HepG2 (cell line): ENCODE measurements around the gene SLCO3A1. TPM values are rescaled to one million over a fixed set of nuclear protein-coding genes. Genes with fewer than 3 reads are reported as not detected.

Experiments
- ATAC-seq: fragments of 200-7000 bp; cut with Tn5 transposase; 3 replicates; pipeline ENCODE4 v1.9.1; 2020; ENCODE audit warnings: mild to moderate bottlenecking, moderate library complexity
- BruUV-seq: library from RNA; stranded (reverse); fragments of 400-500 nt; replicated peaks from 2 replicates; lab custom pipeline; 2021; lab: Mats Ljungman, UMichigan
- CTCF ChIA-PET: fragments of 300-600 bp; formaldehyde crosslinking; extraction: SDS; loops from one replicate; lab custom pipeline; 2021; ENCODE audit warnings: low total read pairs, inconsistent platforms, low intra/inter-chr PET ratio; lab: Yijun Ruan, JAX
- POLR2A ChIA-PET: fragments of 350-600 bp; sonication (Branson Sonifier 250); formaldehyde crosslinking; loops from one replicate; lab custom pipeline; 2020; ENCODE audit warnings: antibody characterized with exemption, inconsistent platforms; lab: Yijun Ruan, JAX
- DNase-seq: peaks from one replicate; pipeline ENCODE4 v3.0.0-alpha.2; 2015; ENCODE audit warnings: low spot score
- FAIRE-seq: peaks from 3 replicates; lab custom pipeline; 2011; peaks lifted over from hg19 to GRCh38; lab: Jason Lieb, UNC
- H2AFZ ChIP-seq: one replicate; pipeline ENCODE4 v1.6.1; 2011; ENCODE audit warnings: low read length, inconsistent platforms
- H3K27ac ChIP-seq: fragments of 300-600 bp; 3 replicates; pipeline ENCODE4 v1.8.0; 2011; ENCODE audit warnings: mixed run types, mild to moderate bottlenecking, mixed read lengths, low read length, inconsistent platforms; ENCODE audit not compliant: insufficient read depth; ENCODE audit errors: extremely low read length
- H3K27me3 ChIP-seq, 2 experiments: fragments of 200-600 bp in 1 of 2; 2 replicates in 1 of 2; 3 replicates in 1 of 2; pipeline versions ENCODE4 v1.6.0 to v1.8.0; 2011; ENCODE audit warnings: low read length in 2 of 2, mild to moderate bottlenecking in 2 of 2, moderate library complexity in 2 of 2, inconsistent platforms in 1 of 2; ENCODE audit not compliant: insufficient read depth in 2 of 2, control insufficient read depth in 1 of 2
- H3K36me3 ChIP-seq, 2 experiments: fragments of 200-600 bp in 1 of 2; replicated peaks in 1 of 2; 2 replicates in 1 of 2; 3 replicates in 1 of 2; pipeline versions ENCODE4 v1.5.1 to v1.8.0; 2011; ENCODE audit warnings: low read length in 2 of 2, inconsistent platforms in 1 of 2; ENCODE audit not compliant: insufficient read depth in 2 of 2, control insufficient read depth in 1 of 2
- H3K4me1 ChIP-seq: 2 replicates; pipeline ENCODE4 v1.5.1; 2012; ENCODE audit warnings: low read length, inconsistent platforms; ENCODE audit not compliant: insufficient read depth
- H3K4me2 ChIP-seq: 2 replicates; pipeline ENCODE4 v1.6.0; 2011; ENCODE audit warnings: low read depth, low read length, inconsistent platforms
- H3K4me3 ChIP-seq, 3 experiments: fragments of 200-600 bp in 1 of 3; sonication (generic), shearing (Covaris generic) in 1 of 3; replicated peaks in 1 of 3; 2 replicates each; pipeline ENCODE4 v1.5.1; 2011 to 2016; ENCODE audit warnings: low read length in 3 of 3, inconsistent platforms in 2 of 3, low read depth in 2 of 3, mild to moderate bottlenecking in 2 of 3, control low read depth in 1 of 3, mixed read lengths in 1 of 3; ENCODE audit not compliant: insufficient read depth in 1 of 3
- H3K79me2 ChIP-seq: one replicate; pipeline ENCODE4 v1.6.1; 2011; ENCODE audit warnings: low read length, inconsistent platforms; ENCODE audit not compliant: insufficient read depth
- H3K9ac ChIP-seq: 2 replicates; pipeline ENCODE4 v1.6.0; 2011; ENCODE audit warnings: mild to moderate bottlenecking, low read depth, low read length, inconsistent platforms; ENCODE audit not compliant: insufficient read depth
- H3K9me3 ChIP-seq: 2 replicates; pipeline ENCODE4 v1.5.1; 2012; ENCODE audit warnings: mild to moderate bottlenecking, low read length
- H4K20me1 ChIP-seq: 2 replicates; pipeline ENCODE4 v1.6.0; 2011; ENCODE audit warnings: inconsistent platforms, mild to moderate bottlenecking, low read length, moderate library complexity; ENCODE audit not compliant: insufficient read depth
- ATAD3A ChIP-seq: sonication (generic); formaldehyde crosslinking; IDR thresholded peaks from 2 replicates; pipeline ENCODE4 v1.4.0; 2020; ENCODE audit warnings: missing genetic modification reagents
- BORCS8-MEF2B ChIP-seq: sonication (generic); formaldehyde crosslinking; IDR thresholded peaks from 2 replicates; pipeline ENCODE4 v1.8.0; 2022; ENCODE audit warnings: mild to moderate bottlenecking, missing genetic modification reagents
- ELF1 ChIP-seq: sonication (generic); formaldehyde crosslinking; IDR thresholded peaks from 2 replicates; pipeline ENCODE4 v1.4.0; 2020; ENCODE audit warnings: missing genetic modification reagents
- KDM4B ChIP-seq: sonication (generic); formaldehyde crosslinking; IDR thresholded peaks from 2 replicates; pipeline ENCODE4 v1.4.0; 2020; ENCODE audit warnings: missing genetic modification reagents
- NCOA5 ChIP-seq: sonication (generic); formaldehyde crosslinking; IDR thresholded peaks from 2 replicates; pipeline ENCODE4 v1.4.0; 2020; ENCODE audit warnings: missing genetic modification reagents
- NFIC ChIP-seq: IDR thresholded peaks from 2 replicates; pipeline ENCODE4 v1.6.1; 2012; ENCODE audit warnings: mild to moderate bottlenecking, low read length, inconsistent platforms
- NR2F1 ChIP-seq, 2 experiments: fragments of 450-650 bp in 1 of 2; formaldehyde crosslinking in 1 of 2; IDR thresholded peaks; 2 replicates each; pipeline versions ENCODE4 v1.5.0 to v1.6.1; 2016 to 2020; ENCODE audit warnings: mild to moderate bottlenecking in 1 of 2, missing compliant biosample characterization in 1 of 2, missing genetic modification reagents in 1 of 2, moderate library complexity in 1 of 2
- NRL ChIP-seq: sonication (generic); formaldehyde crosslinking; IDR thresholded peaks from 2 replicates; pipeline ENCODE4 v1.5.0; 2020; ENCODE audit warnings: missing genetic modification reagents, mild to moderate bottlenecking, moderate library complexity, borderline replicate concordance
- ZNF577 ChIP-seq: sonication (generic); formaldehyde crosslinking; IDR thresholded peaks from 2 replicates; pipeline ENCODE4 v1.4.0; 2020; ENCODE audit warnings: mild to moderate bottlenecking, low read depth, missing genetic modification reagents, borderline replicate concordance
- ZNF768 ChIP-seq: sonication (generic); formaldehyde crosslinking; IDR thresholded peaks from 2 replicates; pipeline ENCODE4 v1.4.0; 2020; ENCODE audit warnings: missing genetic modification reagents
- WGBS: methylation state at CpG from one replicate; pipeline ENCODE4 v1.1.6; 2017; ENCODE audit warnings: low lambda C conversion rate; 5-methylcytosine and 5-hydroxymethylcytosine counted together
- in situ Hi-C: cut with HindIII; loops from 2 replicates; pipeline ENCODE4 v1.10.0; 2017; ENCODE audit warnings: low pct_unique_long_range_greater_than_20kb; ENCODE audit not compliant: extremely low pct_ligation_motif_present
- intact Hi-C: fragments of 100-400 bp; cut with micrococcal nuclease; formaldehyde crosslinking; loops from one replicate; pipeline ENCODE4 v1.10.0; 2022; ENCODE audit not compliant: unreplicated experiment
- polyA plus RNA-seq, 8 experiments: library from polyadenylated mRNA; depleted of rRNA in 3 of 8; stranded (reverse) in 7 of 8; unstranded in 1 of 8; fragments of >200 nt; fragmentation: Illumina TruSeq in 4 of 8; extraction: Trizol in 4 of 8; gene quantifications; 2 replicates each; pipeline versions ENCODE4 v1.2.1 to v1.2.3, GENCODE V29; 2011 to 2016; ENCODE audit warnings: low read depth in 4 of 8, missing spikeins in 1 of 8, mixed read lengths in 1 of 8; ENCODE audit not compliant: insufficient read depth in 1 of 8
- total RNA-seq, 5 experiments: library from RNA; depleted of rRNA; stranded (reverse); fragments of >200 nt; fragmentation: Illumina TruSeq; extraction: Trizol; gene quantifications; 2 replicates each; pipeline ENCODE4 v1.2.3, GENCODE V29; 2016; ENCODE audit warnings: low read depth in 1 of 5
- TF ChIP-seq, protein P1 (sequence below): sonication (generic); formaldehyde crosslinking; IDR thresholded peaks from 2 replicates; pipeline ENCODE4 v1.5.1; 2020; ENCODE audit warnings: missing genetic modification reagents, mild to moderate bottlenecking, borderline replicate concordance
- TF ChIP-seq, protein P2 (sequence below), 2 experiments: sonication (generic) in 1 of 2; formaldehyde crosslinking in 1 of 2; IDR thresholded peaks; 2 replicates each; pipeline versions ENCODE4 v1.6.1 to v1.9.0; 2014 to 2022; ENCODE audit warnings: antibody characterized with exemption in 1 of 2, borderline replicate concordance in 1 of 2, inconsistent platforms in 1 of 2, low read depth in 1 of 2, missing genetic modification reagents in 1 of 2
- TF ChIP-seq, protein P3 (sequence below): sonication (generic); formaldehyde crosslinking; IDR thresholded peaks from 2 replicates; pipeline ENCODE4 v1.4.0; 2020; ENCODE audit warnings: mild to moderate bottlenecking, missing genetic modification reagents

The SLCO3A1 gene
- total and polyA plus RNA-seq, 2 of the 13 experiments (the other 11 are each of a cell fraction or from before 2014, with no cell fraction given), result 0.02 TPM; not detected in 1

DNA sequence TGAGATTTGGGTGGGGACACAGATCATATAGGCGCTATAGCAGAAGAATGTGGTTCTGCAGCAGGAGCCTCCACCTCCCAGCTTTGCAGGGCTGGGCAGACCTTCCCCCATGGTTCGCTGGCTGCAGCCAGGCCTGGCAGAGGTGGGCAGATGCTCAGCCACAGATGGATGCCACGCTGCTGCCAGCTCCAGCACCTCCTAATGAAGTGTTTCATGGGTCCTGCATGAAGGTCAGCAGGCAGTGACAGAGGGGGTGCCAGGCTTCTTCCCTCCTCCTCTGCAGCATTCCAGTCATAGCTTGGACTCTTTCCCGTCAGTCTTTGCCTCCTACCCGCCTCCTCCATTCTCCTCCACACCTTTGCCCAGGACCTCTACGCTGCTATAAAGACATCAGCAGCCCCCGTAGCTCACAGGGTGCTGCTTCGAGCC lies 85.9 kb downstream of the SLCO3A1 start:
- Histone ChIP-seq H3K79me2 (no peaks in the 10 kb centered on the region), H3K27ac (no peak overlapping the region), H2AFZ (no peak overlapping the region), H3K9ac (no peak overlapping the region), H3K4me1 (no peaks in the 10 kb centered on the region), H3K27me3 (peaks cover 0 to 1% of the 10 kb centered on the region in 2 experiments; a peak in 1 of 5 replicates), H3K36me3 (no peaks in the 10 kb centered on the region), H4K20me1 (no peaks in the 10 kb centered on the region), H3K9me3 (no peaks in the 10 kb centered on the region), H3K4me3 (no peak overlapping the region), H3K4me2 (no peak overlapping the region)
- FAIRE-seq, result no peak
- in situ Hi-C loops (no loop called here), intact Hi-C loops (no loop called here)
- DNase-seq, result no peak
- BruUV-seq, result no TSS peak
- CTCF ChIA-PET, result no interaction called here
- 20% methylated on average over 8 of the region's 8 CpGs for WGBS
- ATAC-seq, result no peak
- POLR2A ChIA-PET, result no interaction called here
- TF ChIP-seq BORCS8-MEF2B (no peak), KDM4B (CRISPR knock-in tag) (no peak), NFIC (no peak), ELF1 (CRISPR knock-in tag) (no peak), ZNF577 (CRISPR knock-in tag) (no peak), ZNF768 (CRISPR knock-in tag) (no peak), NR2F1 (CRISPR knock-in tag; IDR thresholded peaks at IDR 0.05) (no peak), NCOA5 (CRISPR knock-in tag) (no peak), NRL (CRISPR knock-in tag) (no peak), ATAD3A (CRISPR knock-in tag) (no peak)
- TF ChIP-seq, protein P1, sequence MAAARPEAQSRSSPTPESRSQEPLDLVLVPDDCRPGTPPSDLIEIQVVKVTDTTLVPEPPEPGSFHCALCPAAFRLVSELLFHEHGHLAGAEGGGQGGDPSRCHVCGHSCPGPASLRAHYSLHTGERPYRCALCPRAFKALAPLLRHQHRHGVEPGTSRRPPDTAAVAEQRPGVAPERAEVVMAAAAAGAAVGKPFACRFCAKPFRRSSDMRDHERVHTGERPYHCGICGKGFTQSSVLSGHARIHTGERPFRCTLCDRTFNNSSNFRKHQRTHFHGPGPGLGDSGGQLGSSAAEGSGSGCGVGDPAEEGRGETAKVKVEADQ (CRISPR knock-in tag), result no peak
- TF ChIP-seq, protein P2, sequence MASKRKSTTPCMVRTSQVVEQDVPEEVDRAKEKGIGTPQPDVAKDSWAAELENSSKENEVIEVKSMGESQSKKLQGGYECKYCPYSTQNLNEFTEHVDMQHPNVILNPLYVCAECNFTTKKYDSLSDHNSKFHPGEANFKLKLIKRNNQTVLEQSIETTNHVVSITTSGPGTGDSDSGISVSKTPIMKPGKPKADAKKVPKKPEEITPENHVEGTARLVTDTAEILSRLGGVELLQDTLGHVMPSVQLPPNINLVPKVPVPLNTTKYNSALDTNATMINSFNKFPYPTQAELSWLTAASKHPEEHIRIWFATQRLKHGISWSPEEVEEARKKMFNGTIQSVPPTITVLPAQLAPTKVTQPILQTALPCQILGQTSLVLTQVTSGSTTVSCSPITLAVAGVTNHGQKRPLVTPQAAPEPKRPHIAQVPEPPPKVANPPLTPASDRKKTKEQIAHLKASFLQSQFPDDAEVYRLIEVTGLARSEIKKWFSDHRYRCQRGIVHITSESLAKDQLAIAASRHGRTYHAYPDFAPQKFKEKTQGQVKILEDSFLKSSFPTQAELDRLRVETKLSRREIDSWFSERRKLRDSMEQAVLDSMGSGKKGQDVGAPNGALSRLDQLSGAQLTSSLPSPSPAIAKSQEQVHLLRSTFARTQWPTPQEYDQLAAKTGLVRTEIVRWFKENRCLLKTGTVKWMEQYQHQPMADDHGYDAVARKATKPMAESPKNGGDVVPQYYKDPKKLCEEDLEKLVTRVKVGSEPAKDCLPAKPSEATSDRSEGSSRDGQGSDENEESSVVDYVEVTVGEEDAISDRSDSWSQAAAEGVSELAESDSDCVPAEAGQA (IDR thresholded peaks at IDR 0.05; ENCODE audit: low read depth), result no peak
- TF ChIP-seq, protein P2 (CRISPR knock-in tag; IDR thresholded peaks at IDR 0.05; ENCODE audit: borderline replicate concordance), result no peak
- TF ChIP-seq, protein P3, sequence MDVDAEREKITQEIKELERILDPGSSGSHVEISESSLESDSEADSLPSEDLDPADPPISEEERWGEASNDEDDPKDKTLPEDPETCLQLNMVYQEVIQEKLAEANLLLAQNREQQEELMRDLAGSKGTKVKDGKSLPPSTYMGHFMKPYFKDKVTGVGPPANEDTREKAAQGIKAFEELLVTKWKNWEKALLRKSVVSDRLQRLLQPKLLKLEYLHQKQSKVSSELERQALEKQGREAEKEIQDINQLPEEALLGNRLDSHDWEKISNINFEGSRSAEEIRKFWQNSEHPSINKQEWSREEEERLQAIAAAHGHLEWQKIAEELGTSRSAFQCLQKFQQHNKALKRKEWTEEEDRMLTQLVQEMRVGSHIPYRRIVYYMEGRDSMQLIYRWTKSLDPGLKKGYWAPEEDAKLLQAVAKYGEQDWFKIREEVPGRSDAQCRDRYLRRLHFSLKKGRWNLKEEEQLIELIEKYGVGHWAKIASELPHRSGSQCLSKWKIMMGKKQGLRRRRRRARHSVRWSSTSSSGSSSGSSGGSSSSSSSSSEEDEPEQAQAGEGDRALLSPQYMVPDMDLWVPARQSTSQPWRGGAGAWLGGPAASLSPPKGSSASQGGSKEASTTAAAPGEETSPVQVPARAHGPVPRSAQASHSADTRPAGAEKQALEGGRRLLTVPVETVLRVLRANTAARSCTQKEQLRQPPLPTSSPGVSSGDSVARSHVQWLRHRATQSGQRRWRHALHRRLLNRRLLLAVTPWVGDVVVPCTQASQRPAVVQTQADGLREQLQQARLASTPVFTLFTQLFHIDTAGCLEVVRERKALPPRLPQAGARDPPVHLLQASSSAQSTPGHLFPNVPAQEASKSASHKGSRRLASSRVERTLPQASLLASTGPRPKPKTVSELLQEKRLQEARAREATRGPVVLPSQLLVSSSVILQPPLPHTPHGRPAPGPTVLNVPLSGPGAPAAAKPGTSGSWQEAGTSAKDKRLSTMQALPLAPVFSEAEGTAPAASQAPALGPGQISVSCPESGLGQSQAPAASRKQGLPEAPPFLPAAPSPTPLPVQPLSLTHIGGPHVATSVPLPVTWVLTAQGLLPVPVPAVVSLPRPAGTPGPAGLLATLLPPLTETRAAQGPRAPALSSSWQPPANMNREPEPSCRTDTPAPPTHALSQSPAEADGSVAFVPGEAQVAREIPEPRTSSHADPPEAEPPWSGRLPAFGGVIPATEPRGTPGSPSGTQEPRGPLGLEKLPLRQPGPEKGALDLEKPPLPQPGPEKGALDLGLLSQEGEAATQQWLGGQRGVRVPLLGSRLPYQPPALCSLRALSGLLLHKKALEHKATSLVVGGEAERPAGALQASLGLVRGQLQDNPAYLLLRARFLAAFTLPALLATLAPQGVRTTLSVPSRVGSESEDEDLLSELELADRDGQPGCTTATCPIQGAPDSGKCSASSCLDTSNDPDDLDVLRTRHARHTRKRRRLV (CRISPR knock-in tag), result no peak
